OCI-LY3 (cell line): Measurements from ENCODE around the gene LHPP.

Experiments
- H2AFZ ChIP-seq: fragments of 200-600, 300-600 bp; shearing (Covaris generic); 2 replicates; pipeline ENCODE4 v1.6.0; 2014; ENCODE audit warnings: antibody characterized with exemption, low read depth, low read length
- H3K27ac ChIP-seq: fragments of 200-600, 300-600 bp; sonication (generic); 2 replicates; pipeline ENCODE4 v1.5.1; 2014; ENCODE audit warnings: mild to moderate bottlenecking, low read length, moderate library complexity, mixed read lengths
- H3K27me3 ChIP-seq: fragments of 200-600, 300-600 bp; sonication (generic); 2 replicates; pipeline ENCODE4 v1.6.1; 2014; ENCODE audit warnings: low read depth, low read length, mixed read lengths
- H3K36me3 ChIP-seq: fragments of 200-600, 300-600 bp; sonication (generic); replicated peaks from 2 replicates; pipeline ENCODE3; 2014; ENCODE audit warnings: low read depth, low read length, mixed read lengths
- H3K4me1 ChIP-seq: fragments of 300-600, 200-600 bp; sonication (generic); 2 replicates; pipeline ENCODE4 v1.6.1; 2014; ENCODE audit warnings: low read length, mixed read lengths
- H3K4me2 ChIP-seq: fragments of 200-600, 300-600 bp; sonication (generic); 2 replicates; pipeline ENCODE4 v1.6.1; 2014; ENCODE audit warnings: low read length, mixed read lengths
- H3K4me3 ChIP-seq: fragments of 300-600, 200-600 bp; sonication (generic); 2 replicates; pipeline ENCODE4 v1.5.1; 2014; ENCODE audit warnings: antibody characterized with exemption, mild to moderate bottlenecking, low read length, moderate library complexity
- H3K79me2 ChIP-seq: fragments of 300-600, 200-600 bp; shearing (Covaris generic); 2 replicates; pipeline ENCODE4 v1.6.1; 2014; ENCODE audit warnings: mild to moderate bottlenecking, low read length, mixed read lengths
- H3K9ac ChIP-seq: fragments of 300-600, 200-600 bp; shearing (Covaris generic); 2 replicates; pipeline ENCODE4 v1.6.0; 2014; ENCODE audit warnings: mild to moderate bottlenecking, low read length, moderate library complexity
- H3K9me3 ChIP-seq: fragments of 200-600, 300-600 bp; shearing (Covaris generic); 2 replicates; pipeline ENCODE4 v1.6.1; 2014; ENCODE audit warnings: low read length, mixed read lengths; ENCODE audit not compliant: insufficient read depth
- H4K20me1 ChIP-seq: fragments of 200-600, 300-600 bp; sonication (generic); 2 replicates; pipeline ENCODE4 v1.6.1; 2016; ENCODE audit warnings: low read length, mixed read lengths; ENCODE audit not compliant: insufficient read depth
- CTCF ChIP-seq: fragments of 200-600, 300-600 bp; sonication (generic); IDR thresholded peaks from 2 replicates; pipeline ENCODE4 v1.5.1; 2014; ENCODE audit warnings: antibody characterized with exemption, low read length, low read depth
- EZH2phosphoT487 ChIP-seq: fragments of 200-600 bp; shearing (Covaris generic); IDR thresholded peaks from 2 replicates; pipeline ENCODE4 v1.6.1; 2018; ENCODE audit warnings: antibody characterized with exemption, mixed run types, low read depth

Gene LHPP

GRCh38 chr10:124417895-124418725 is 43.5 kb upstream of the LHPP start:
- H3K4me1 ChIP-seq: peaks cover 4% of the 10 kb centered on the region
- H2AFZ ChIP-seq: no peak overlapping the region; the same call in 1 of the 2 replicates
- peak overlapping the region; percentile 82 for H3K4me3 ChIP-seq
- H3K36me3 ChIP-seq: no peaks in the 10 kb centered on the region
- H3K79me2 ChIP-seq: no peaks in the 10 kb centered on the region
- no peak overlapping the region for H3K27ac ChIP-seq
- TF ChIP-seq EZH2phosphoT487: no peak
- no peak for TF ChIP-seq CTCF
- peak overlapping the region; percentile 64 for H3K9ac ChIP-seq
- H4K20me1 ChIP-seq: no peaks in the 10 kb centered on the region
- peak overlapping the region; percentile 52 for H3K4me2 ChIP-seq
- H3K9me3 ChIP-seq: no peaks in the 10 kb centered on the region
- H3K27me3 ChIP-seq: peaks cover 8% of the 10 kb centered on the region

- H4K20me1 ChIP-seq: no peaks in the 10 kb centered on the region
- no peaks in the 10 kb centered on the region for H3K79me2 ChIP-seq
- H3K9me3 ChIP-seq: no peaks in the 10 kb centered on the region
- peaks cover 8% of the 10 kb centered on the region for H3K27me3 ChIP-seq
- H3K36me3 ChIP-seq: no peaks in the 10 kb centered on the region
- H3K27ac ChIP-seq: no peak within 1 kb of the TSS
- peaks cover 4% of the 10 kb centered on the region for H3K4me1 ChIP-seq
- TF ChIP-seq CTCF: no peak
- no peak for TF ChIP-seq EZH2phosphoT487
- peak within 1 kb of the TSS; percentile 94 for H3K4me2 ChIP-seq
- H2AFZ ChIP-seq: peak within 1 kb of the TSS; percentile 88
- H3K9ac ChIP-seq: peak within 1 kb of the TSS; percentile 64
- peak within 1 kb of the TSS; percentile 82 for H3K4me3 ChIP-seq
Measured at GRCh38 chr10:124418726-124419501, 42.7 kb upstream of the LHPP start, which contains the start of gene OAT. TSS of gene OAT (minus strand) at chr10:124418923. CDS start at chr10:124412171, 6,752 bp downstream.

- Histone ChIP-seq H3K4me3 (peak overlapping the region; percentile 82), H3K9me3 (no peaks in the 10 kb centered on the region), H4K20me1 (no peaks in the 10 kb centered on the region), H3K27me3 (peaks cover 8% of the 10 kb centered on the region), H3K79me2 (no peaks in the 10 kb centered on the region), H3K9ac (no peak overlapping the region), H3K4me2 (peak overlapping the region; percentile 94), H3K4me1 (peaks cover 4% of the 10 kb centered on the region), H3K36me3 (no peaks in the 10 kb centered on the region), H3K27ac (no peak overlapping the region), H2AFZ (peak overlapping the region; percentile 88; the same call in 1 of the 2 replicates)
- no peak for TF ChIP-seq EZH2phosphoT487
- TF ChIP-seq CTCF: no peak
Measured at GRCh38 chr10:124419635-124420034, 42.0 kb upstream of the LHPP start.

GRCh38 chr10:124420254-124420653 is 41.4 kb upstream of the LHPP start:
- Histone ChIP-seq H3K4me3 (no peak overlapping the region), H3K27me3 (peaks cover 8% of the 10 kb centered on the region), H3K36me3 (no peaks in the 10 kb centered on the region), H2AFZ (no peak overlapping the region), H3K9ac (no peak overlapping the region), H3K9me3 (no peaks in the 10 kb centered on the region), H4K20me1 (no peaks in the 10 kb centered on the region), H3K4me2 (no peak overlapping the region), H3K27ac (no peak overlapping the region), H3K79me2 (no peaks in the 10 kb centered on the region), H3K4me1 (peaks cover 4% of the 10 kb centered on the region)
- TF ChIP-seq EZH2phosphoT487: no peak
